Muscle of leg (tissue), 11 donors: ENCODE measurements around the gene SLC34A3. TPM values are rescaled to one million over a fixed set of nuclear protein-coding genes. Genes with fewer than 3 reads are reported as not detected.
"Not testable (repeated sequence)": the region's sequence is repeated elsewhere in the genome, so short reads cannot be mapped to it uniquely, and the experiment has no call there.

Experiments used
- DNase-seq: peaks from one replicate; pipeline ENCODE4 v3.0.0; 2013
- H3K27ac ChIP-seq: one replicate; pipeline ENCODE4 v1.5.1; 2013; ENCODE audit warnings: mild to moderate bottlenecking, low read length, control low read depth
- H3K27me3 ChIP-seq: one replicate; pipeline ENCODE4 v1.6.1; 2013; ENCODE audit warnings: low read length; ENCODE audit not compliant: control insufficient read depth, insufficient read depth
- H3K36me3 ChIP-seq: one replicate; pipeline ENCODE4 v1.6.1; 2013; ENCODE audit warnings: low read length; ENCODE audit not compliant: control insufficient read depth, insufficient read depth
- H3K4me1 ChIP-seq: one replicate; pipeline ENCODE4 v1.6.1; 2013; ENCODE audit warnings: low read length; ENCODE audit not compliant: control insufficient read depth, insufficient read depth
- H3K4me3 ChIP-seq: one replicate; pipeline ENCODE4 v1.5.1; 2013; ENCODE audit warnings: low read length, control low read depth
- H3K9me3 ChIP-seq: replicated peaks from 2 replicates; pipeline ENCODE4 v1.6.1; 2013; ENCODE audit warnings: low read depth, low read length; ENCODE audit not compliant: control insufficient read depth
- WGBS: methylation state at CpG from one replicate; pipeline ENCODE4 v1.1.5; 2013; ENCODE audit warnings: missing lambda C conversion rate; ENCODE audit not compliant: insufficient coverage; 5-methylcytosine and 5-hydroxymethylcytosine counted together
- polyA plus RNA-seq, 8 donors: library from polyadenylated mRNA; unstranded; fragments of 120-200 nt; gene quantifications; one replicate each; pipeline versions ENCODE4 v1.2.1 to v1.2.3, GENCODE V29; 2013; ENCODE audit warnings: inconsistent platforms in 1 of 8, low replicate concordance in 1 of 8; ENCODE audit not compliant: insufficient read length in 8 of 8, insufficient read depth in 1 of 8
- total RNA-seq: library from RNA; stranded (reverse); fragments of 120-200 nt; gene quantifications from one replicate; pipeline ENCODE4 v1.2.4, GENCODE V29; 2013

Gene SLC34A3
- total and polyA plus RNA-seq, 9 donors: 0.04 to 3.6 (median 1.3) TPM

GRCh38 chr9:137243266-137243625 is 12.5 kb downstream of the SLC34A3 start:
- peaks cover 25% of the 10 kb centered on the region for H3K36me3 ChIP-seq
- H3K27me3 ChIP-seq, H3K4me3 ChIP-seq, H3K9me3 ChIP-seq, DNase-seq, H3K27ac ChIP-seq: not testable (repeated sequence)
- H3K4me1 ChIP-seq: peaks cover 65% of the 10 kb centered on the region
- WGBS: 93% methylated on average over 7 of the region's 18 CpGs

- no peaks in the 10 kb centered on the region for H3K9me3 ChIP-seq
- H3K4me3 ChIP-seq: no peak overlapping the region
- peaks cover 59% of the 10 kb centered on the region for H3K4me1 ChIP-seq
- DNase-seq: no peak
- H3K27ac ChIP-seq: no peak overlapping the region
- H3K36me3 ChIP-seq: peaks cover 25% of the 10 kb centered on the region
- WGBS: 63% methylated on average over 10 of the region's 15 CpGs
- H3K27me3 ChIP-seq: no peaks in the 10 kb centered on the region
Observed at GRCh38 chr9:137243626-137244485, 13.2 kb downstream of the SLC34A3 start.

- no peak overlapping the region for H3K27ac ChIP-seq
- H3K9me3 ChIP-seq: no peaks in the 10 kb centered on the region
Observed at GRCh38 chr9:137244486-137245449, 14.1 kb downstream of the SLC34A3 start.

GRCh38 chr9:137245450-137246421 is 15.0 kb downstream of the SLC34A3 start:
- Histone ChIP-seq H3K4me3 (no peak overlapping the region), H3K27me3 (no peaks in the 10 kb centered on the region), H3K27ac (no peak overlapping the region), H3K4me1 (peaks cover 55% of the 10 kb centered on the region), H3K9me3 (no peaks in the 10 kb centered on the region), H3K36me3 (peaks cover 25% of the 10 kb centered on the region)
- no peak for DNase-seq
- 82% methylated on average over 24 of the region's 25 CpGs for WGBS

More at GRCh38 chr9:137244486-137245449, 14.1 kb downstream of the SLC34A3 start:
- Histone ChIP-seq H3K4me3 (no peak overlapping the region), H3K4me1 (peaks cover 50% of the 10 kb centered on the region), H3K36me3 (peaks cover 25% of the 10 kb centered on the region), H3K27me3 (no peaks in the 10 kb centered on the region)
- 42% methylated on average over 29 of the region's 36 CpGs for WGBS
- no peak for DNase-seq

- no peak for DNase-seq
- H3K4me3 ChIP-seq: no peak overlapping the region
Observed at GRCh38 chr9:137247135-137247915, 16.6 kb downstream of the SLC34A3 start.

GRCh38 chr9:137247916-137248175 is 17.1 kb downstream of the SLC34A3 start:
- no peaks in the 10 kb centered on the region for H3K27me3 ChIP-seq
- H3K27ac ChIP-seq: peak overlapping the region; percentile 40
- no peak overlapping the region for H3K4me3 ChIP-seq
- peaks cover 48% of the 10 kb centered on the region for H3K4me1 ChIP-seq
- peaks cover 14% of the 10 kb centered on the region for H3K36me3 ChIP-seq
- no peaks in the 10 kb centered on the region for H3K9me3 ChIP-seq
- WGBS: 60% methylated on average over 2 of the region's 6 CpGs
- no peak for DNase-seq

More at GRCh38 chr9:137247135-137247915, 16.6 kb downstream of the SLC34A3 start:
- Histone ChIP-seq H3K4me1 (peaks cover 53% of the 10 kb centered on the region), H3K9me3 (no peaks in the 10 kb centered on the region), H3K36me3 (peaks cover 19% of the 10 kb centered on the region), H3K27me3 (no peaks in the 10 kb centered on the region), H3K27ac (peak overlapping the region; percentile 40)
- WGBS: 41% methylated on average over 17 of the region's 20 CpGs

- WGBS: 59% methylated on average over 13 of the region's 18 CpGs
- H3K36me3 ChIP-seq: no peaks in the 10 kb centered on the region
- H3K27ac ChIP-seq: no peak overlapping the region
- no peaks in the 10 kb centered on the region for H3K9me3 ChIP-seq
- H3K27me3 ChIP-seq: no peaks in the 10 kb centered on the region
- H3K4me3 ChIP-seq: no peak overlapping the region
- H3K4me1 ChIP-seq: peaks cover 35% of the 10 kb centered on the region
- no peak for DNase-seq
Observed at GRCh38 chr9:137250329-137251193, 19.9 kb downstream of the SLC34A3 start.

GRCh38 chr9:137251194-137251461 is 20.4 kb downstream of the SLC34A3 start, which contains the start of gene STPG3:
STPG3 (plus strand) TSS chr9:137251286; CDS start chr9:137251287, 1 bp downstream.
- no peaks in the 10 kb centered on the region for H3K9me3 ChIP-seq
- no peak within 1 kb of the TSS for H3K27ac ChIP-seq
- no peak for DNase-seq
- H3K4me3 ChIP-seq: no peak within 1 kb of the TSS
- H3K27me3 ChIP-seq: no peaks in the 10 kb centered on the region
- WGBS: 53% methylated on average over 4 of the region's 4 CpGs
- H3K4me1 ChIP-seq: peaks cover 39% of the 10 kb centered on the region
- H3K36me3 ChIP-seq: peaks cover under 1% of the 10 kb centered on the region
